Ovary (tissue), 9 donors: ENCODE data around the gene PROSER1. TPM values are rescaled to one million over a fixed set of nuclear protein-coding genes. Genes with fewer than 3 reads are reported as not detected.

Experiments
- DNase-seq, 5 donors: peaks; one replicate each; pipeline ENCODE4 v3.0.0-alpha.2; 2019 to 2020
- H3K27ac ChIP-seq, 2 donors: fragments of 200-600 bp; one replicate each; pipeline versions ENCODE4 v1.5.1 to v1.8.0; 2019 to 2022
- H3K27me3 ChIP-seq: fragments of 200-600 bp; one replicate; pipeline ENCODE4 v1.8.0; 2022
- H3K36me3 ChIP-seq: fragments of 200-600 bp; sonication (generic); one replicate; pipeline ENCODE4 v1.5.1; 2019
- H3K4me1 ChIP-seq: one replicate; pipeline ENCODE4 v1.8.1; 2013; ENCODE audit warnings: mild to moderate bottlenecking, moderate library complexity; ENCODE audit not compliant: insufficient read depth
- H3K4me3 ChIP-seq: fragments of 200-600 bp; sonication (generic); one replicate; pipeline ENCODE4 v1.5.1; 2017
- H3K9me3 ChIP-seq, 2 donors: fragments of 200-600 bp in 1 of 2; sonication (generic) in 1 of 2; one replicate each; pipeline versions ENCODE4 v1.5.1 to v1.8.1; 2013 to 2019; ENCODE audit warnings: mild to moderate bottlenecking in 1 of 2, moderate library complexity in 1 of 2
- CTCF ChIP-seq, 3 donors: fragments of 450-650 bp in 2 of 3; fragments of 200-600 bp in 1 of 3; IDR thresholded peaks; one replicate each; pipeline versions ENCODE4 v1.5.1 to v1.8.0; 2016 to 2022; ENCODE audit warnings: antibody characterized with exemption in 3 of 3, mild to moderate bottlenecking in 1 of 3
- EP300 ChIP-seq: sonication (generic); formaldehyde crosslinking; IDR thresholded peaks from one replicate; pipeline ENCODE4 v1.6.1; 2017; ENCODE audit warnings: antibody characterized with exemption
- POLR2A ChIP-seq: fragments of 450-650 bp; IDR thresholded peaks from one replicate; pipeline ENCODE4 v1.6.1; 2017; ENCODE audit warnings: antibody characterized with exemption, mild to moderate bottlenecking, moderate library complexity
- WGBS, 3 donors: extraction: QIAGEN DNeasy Blood & Tissue Kit in 1 of 3; methylation state at CpG; one replicate each; pipeline versions ENCODE4 v1.1.5 to v1.1.7; 2013 to 2017; 5-methylcytosine and 5-hydroxymethylcytosine counted together
- intact Hi-C, 4 donors: fragments of 100-400 bp; cut with DNase I; formaldehyde crosslinking; loops; one replicate each; pipeline versions ENCODE4 v1.11.0 to v1.15.1; 2022 to 2023
- polyA plus RNA-seq, 2 donors: library from polyadenylated mRNA; stranded (reverse); fragments of 200-250 nt in 1 of 2; fragments of 350-450 nt in 1 of 2; fragmentation: Illumina TruSeq in 1 of 2; extraction: RNeasy Lipid Tissue Mini Kit (QIAGEN cat#74804) in 1 of 2; gene quantifications; one replicate each; pipeline ENCODE4 v1.2.3, GENCODE V29; 2013 to 2014
- total RNA-seq, 7 donors: library from RNA; depleted of rRNA in 2 of 7; stranded (reverse); fragments of >200 nt in 2 of 7; fragmentation: NEBNext Ultra II Directional in 3 of 7; extraction: Animal tissue kit (Norgen Biotek cat#: 25700) in 3 of 7; gene quantifications; one replicate each; pipeline versions ENCODE4 v1.1.0 to v1.2.4, GENCODE V29; 2016 to 2023
- donor health status: DM: no; HTN: no; CAD: no; lungs with moderate emphysema.
- donor health status: DM: no; HTN: no; CAD: no.
- donor health status: Bipolar disorder and iron deficiency.
- donor health status: DM: yes; HTN: yes; CAD: no.
- donor health status: DM: no; HTN: no; CAD: no.
- donor health status: DM: yes; HTN: yes; CAD: no.

The PROSER1 gene
- total and polyA plus RNA-seq, 9 donors = 5.3 to 25.3 (median 16.9) TPM

- no peak for TF ChIP-seq POLR2A
- TF ChIP-seq EP300 = no peak
- TF ChIP-seq CTCF (IDR thresholded peaks at IDR 0.05) = no peak
- 93 to 97% (median 96%) methylated on average over 4 of the region's 4 CpGs for WGBS, 3 donors
- no peaks in the 10 kb centered on the region for H3K9me3 ChIP-seq
- H3K27me3 ChIP-seq = no peaks in the 10 kb centered on the region
- intact Hi-C loops = no loop called here
- H3K36me3 ChIP-seq = no peaks in the 10 kb centered on the region
- no peak overlapping the region for H3K27ac ChIP-seq
- no peak for DNase-seq
- H3K4me1 ChIP-seq = no peaks in the 10 kb centered on the region
- no peak overlapping the region for H3K4me3 ChIP-seq
These were observed 24.1 kb upstream of the PROSER1 start for GRCh38 chr13:39062004-39062403.

GRCh38 chr13:39058040-39058439 is 20.2 kb upstream of the PROSER1 start:
- intact Hi-C loops = loop anchor here in 3 of 4 donors (10.0 kb wide), 1 partner anchor 557 kb away; no protein-coding TSS in a partner anchor
- H3K4me3 ChIP-seq = no peak overlapping the region
- H3K36me3 ChIP-seq = no peaks in the 10 kb centered on the region
- H3K27ac ChIP-seq = no peak overlapping the region
- TF ChIP-seq POLR2A (no peak), CTCF (IDR thresholded peaks at IDR 0.05) (no peak), EP300 (no peak)
- H3K4me1 ChIP-seq = no peaks in the 10 kb centered on the region
- DNase-seq = no peak
- no peaks in the 10 kb centered on the region for H3K9me3 ChIP-seq
- H3K27me3 ChIP-seq = peaks cover 4% of the 10 kb centered on the region

DNA sequence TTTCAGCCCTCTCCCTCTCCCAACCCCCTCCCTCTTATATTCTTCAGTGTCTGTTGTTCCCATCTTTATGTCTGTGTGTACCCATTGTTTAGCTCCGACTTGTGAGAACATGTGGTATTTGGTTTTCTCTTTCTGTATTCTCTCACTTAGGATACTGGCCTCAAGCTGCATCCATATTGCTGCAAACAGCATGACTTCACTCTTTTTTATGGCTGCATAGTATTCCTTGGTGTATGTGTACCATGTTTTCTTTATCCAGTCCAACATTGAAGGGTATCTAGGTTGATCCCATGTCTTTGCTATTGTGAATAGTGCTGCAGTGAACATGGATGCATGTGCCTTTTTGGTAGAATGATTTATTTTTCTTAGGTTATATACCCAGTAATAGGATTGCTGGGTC is 18.1 kb upstream of the PROSER1 start:
- 90 to 100% (median 100%) methylated on average over 1 of the region's 1 CpG for WGBS, 3 donors
- intact Hi-C loops = loop anchor here in 3 of 4 donors (10.0 kb wide), 1 partner anchor 559 kb away; no protein-coding TSS in a partner anchor
- TF ChIP-seq POLR2A (no peak), CTCF (IDR thresholded peaks at IDR 0.05) (no peak), EP300 (no peak)
- Histone ChIP-seq H3K4me1 (no peaks in the 10 kb centered on the region), H3K4me3 (no peak overlapping the region), H3K27me3 (peaks cover 7% of the 10 kb centered on the region), H3K36me3 (no peaks in the 10 kb centered on the region), H3K27ac (no peak overlapping the region), H3K9me3 (no peaks in the 10 kb centered on the region)
- DNase-seq = no peak

DNA sequence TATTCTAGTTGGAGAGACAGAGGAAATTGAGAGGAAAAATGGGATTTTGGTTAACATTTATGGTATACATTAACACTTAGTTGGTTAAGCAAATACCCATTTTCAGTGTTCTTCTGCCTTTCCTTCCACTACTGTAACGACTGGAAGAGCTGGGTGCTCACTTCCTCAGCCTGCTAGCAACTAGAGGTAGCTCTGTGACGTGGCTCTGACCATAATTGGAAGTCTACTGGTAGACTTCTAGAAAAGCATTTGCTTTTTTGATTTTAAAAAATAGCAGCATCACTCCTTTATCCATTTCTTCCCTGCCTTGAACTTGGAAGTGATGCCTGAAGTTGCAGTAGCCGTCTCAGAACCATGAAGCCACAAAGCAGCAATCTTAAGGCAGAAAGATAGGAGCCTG is 16.2 kb upstream of the PROSER1 start:
- TF ChIP-seq CTCF (IDR thresholded peaks at IDR 0.05) = no peak
- WGBS, 3 donors = 73 to 86% (median 82%) methylated on average over 3 of the region's 3 CpGs

More for the DNA sequence above, 16.2 kb upstream of the PROSER1 start:
- Histone ChIP-seq H3K9me3 (no peaks in the 10 kb centered on the region), H3K4me3 (no peak overlapping the region), H3K36me3 (no peaks in the 10 kb centered on the region), H3K4me1 (no peaks in the 10 kb centered on the region), H3K27ac (no peak overlapping the region), H3K27me3 (peaks cover 7% of the 10 kb centered on the region)
- intact Hi-C loops = loop anchor here in 3 of 4 donors (10.0 kb wide), 1 partner anchor 561 kb away; no protein-coding TSS in a partner anchor
- no peak for DNase-seq
